ENCODE measurements around the gene VAMP1.

GRCh38 chr12:6493497-6494257, 23.2 kb upstream of the VAMP1 start, which contains the start of gene NCAPD2:
- TF ChIP-seq EZH2 (IDR thresholded peaks at IDR 0.05; ENCODE audit: borderline replicate concordance, low read length), result no peak
- TF ChIP-seq, protein P1, sequence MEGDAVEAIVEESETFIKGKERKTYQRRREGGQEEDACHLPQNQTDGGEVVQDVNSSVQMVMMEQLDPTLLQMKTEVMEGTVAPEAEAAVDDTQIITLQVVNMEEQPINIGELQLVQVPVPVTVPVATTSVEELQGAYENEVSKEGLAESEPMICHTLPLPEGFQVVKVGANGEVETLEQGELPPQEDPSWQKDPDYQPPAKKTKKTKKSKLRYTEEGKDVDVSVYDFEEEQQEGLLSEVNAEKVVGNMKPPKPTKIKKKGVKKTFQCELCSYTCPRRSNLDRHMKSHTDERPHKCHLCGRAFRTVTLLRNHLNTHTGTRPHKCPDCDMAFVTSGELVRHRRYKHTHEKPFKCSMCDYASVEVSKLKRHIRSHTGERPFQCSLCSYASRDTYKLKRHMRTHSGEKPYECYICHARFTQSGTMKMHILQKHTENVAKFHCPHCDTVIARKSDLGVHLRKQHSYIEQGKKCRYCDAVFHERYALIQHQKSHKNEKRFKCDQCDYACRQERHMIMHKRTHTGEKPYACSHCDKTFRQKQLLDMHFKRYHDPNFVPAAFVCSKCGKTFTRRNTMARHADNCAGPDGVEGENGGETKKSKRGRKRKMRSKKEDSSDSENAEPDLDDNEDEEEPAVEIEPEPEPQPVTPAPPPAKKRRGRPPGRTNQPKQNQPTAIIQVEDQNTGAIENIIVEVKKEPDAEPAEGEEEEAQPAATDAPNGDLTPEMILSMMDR (IDR thresholded peaks at IDR 0.05; ENCODE audit: low read length), result peak; percentile 27; the same call in 1 of the 2 replicates
